Epithelial cell of proximal tubule (primary cell): Measurements from ENCODE around the gene SNAP47. TPM values are rescaled to one million over a fixed set of nuclear protein-coding genes. Genes with fewer than 3 reads are reported as not detected.

ENCODE experiments used
- DNase-seq: peaks from one replicate; pipeline ENCODE4 v3.0.0-alpha.2; 2011; ENCODE audit warnings: low read depth
- H3K4me3 ChIP-seq: 2 replicates; pipeline ENCODE4 v1.5.1; 2011; ENCODE audit warnings: low read depth, mild to moderate bottlenecking, low read length
- CTCF ChIP-seq: conservative IDR thresholded peaks from 2 replicates; pipeline ENCODE4 v1.5.1; 2012; ENCODE audit warnings: low read depth, mild to moderate bottlenecking, low read length
- total RNA-seq: library from RNA; depleted of rRNA; stranded (reverse); fragments of >200 nt; gene quantifications from 2 replicates; pipeline ENCODE4 v1.2.3, GENCODE V29; 2015

SNAP47 gene
- total RNA-seq, 1 donor from 2014 or later: 36.3 TPM

- no peak for DNase-seq
- H3K4me3 ChIP-seq: no peak overlapping the region
- no peak for TF ChIP-seq CTCF
Measured at GRCh38 chr1:227753999-227754711, 18.9 kb downstream of the SNAP47 start.

GRCh38 chr1:227754958-227755357 lies 19.7 kb downstream of the SNAP47 start:
- no peak for DNase-seq
- H3K4me3 ChIP-seq: no peak overlapping the region
- TF ChIP-seq CTCF: no peak

- TF ChIP-seq CTCF: no peak
- DNase-seq: no peak
- H3K4me3 ChIP-seq: no peak overlapping the region
Measured at GRCh38 chr1:227756172-227756959, 21.1 kb downstream of the SNAP47 start.

GRCh38 chr1:227757781-227758180 lies 22.5 kb downstream of the SNAP47 start:
- DNase-seq: no peak
- no peak for TF ChIP-seq CTCF
- no peak overlapping the region for H3K4me3 ChIP-seq

GRCh38 chr1:227758366-227758765 lies 23.1 kb downstream of the SNAP47 start:
- no peak for DNase-seq
- no peak overlapping the region for H3K4me3 ChIP-seq
- TF ChIP-seq CTCF: no peak

GRCh38 chr1:227759341-227760300 lies 24.4 kb downstream of the SNAP47 start:
- DNase-seq: no peak
- no peak for TF ChIP-seq CTCF
- H3K4me3 ChIP-seq: no peak overlapping the region
